ENCODE data around the gene SUGCT. TPM values are rescaled to one million over a fixed set of nuclear protein-coding genes. Genes with fewer than 3 reads are reported as not detected.
"Not testable (repeated sequence)": the region's sequence is repeated elsewhere in the genome, so short reads cannot be mapped to it uniquely, and the experiment has no call there.

Gene SUGCT
- total RNA-seq, 1 experiment from 2014 or later = 5.4 TPM

- Mint-ChIP-seq H3K4me3 (no peak overlapping the region), H3K36me3 (ENCODE audit: insufficient read depth in 1 of 3, low read depth in 3 of 3) (no peaks in the 10 kb centered on the region; a peak in 1 of 7 replicates), H3K27me3 (ENCODE audit: low read depth) (no peaks in the 10 kb centered on the region), H3K4me1 (peaks cover 9 to 10% of the 10 kb centered on the region in 2 experiments; a peak in 3 of 4 replicates), H3K9me3 (no peaks in the 10 kb centered on the region), H3K27ac (0 out of 7 replicates have a peak overlapping the region, but pooled peaks of 1 of the 3 experiments have one; percentile 27)
- H3K4me1 ChIP-seq (ENCODE audit: insufficient read depth, low read length) = no peaks in the 10 kb centered on the region
- no peaks in the 10 kb centered on the region for H3K9me3 ChIP-seq (ENCODE audit: control insufficient read depth, low read depth, low read length)
- H3T11ph ChIP-seq (ENCODE audit: low read length) = no peak overlapping the region
- TF ChIP-seq CTCF (conservative IDR thresholded peaks at IDR 0.05) = no peak
- no peak overlapping the region for H2BK15ac ChIP-seq (ENCODE audit: low read depth, low read length)
- H3K14ac ChIP-seq (ENCODE audit: insufficient read depth, low read length) = no peak overlapping the region
- no peaks in the 10 kb centered on the region for H4K20me1 ChIP-seq (ENCODE audit: control insufficient read depth, insufficient read depth, insufficient read length)
- H2BK20ac ChIP-seq (ENCODE audit: low read depth, low read length, poor library complexity, severe bottlenecking) = no peak overlapping the region
- H3K79me2 ChIP-seq (ENCODE audit: insufficient read depth, low read length) = no peaks in the 10 kb centered on the region
- H3K4me2 ChIP-seq (ENCODE audit: insufficient read depth, insufficient read length, low read length) = no peak overlapping the region
- H3K4ac ChIP-seq (ENCODE audit: low read depth, low read length) = no peak overlapping the region
- no peaks in the 10 kb centered on the region for H3K27me3 ChIP-seq (ENCODE audit: insufficient read depth, low read length)
- no peaks in the 10 kb centered on the region for H3K79me1 ChIP-seq (ENCODE audit: insufficient read depth, low read depth, low read length, poor library complexity, severe bottlenecking)
- H4K91ac ChIP-seq (ENCODE audit: insufficient read length, low read depth, low read length) = no peak overlapping the region
- H2BK5ac ChIP-seq (ENCODE audit: insufficient read length, low read length) = no peak overlapping the region
- H4K8ac ChIP-seq (replicated peaks; ENCODE audit: insufficient read length, low read depth, low read length) = no peak overlapping the region
- H3K23me2 ChIP-seq (ENCODE audit: insufficient read length, low read depth, low read length, poor library complexity, severe bottlenecking) = no peaks in the 10 kb centered on the region
- no peak overlapping the region for H2BK12ac ChIP-seq (ENCODE audit: insufficient read length, low read depth, low read length)
- H4K5ac ChIP-seq (ENCODE audit: insufficient read length, low read depth, low read length) = no peak overlapping the region
- H3K18ac ChIP-seq (ENCODE audit: insufficient read length, low read depth, low read length) = no peak overlapping the region
- no peak overlapping the region for H3K56ac ChIP-seq (ENCODE audit: insufficient read length, low read depth, low read length)
- no CpG with 5 or more reads among the region's 3 CpGs for WGBS (ENCODE audit: extremely low coverage, insufficient read length, low lambda C conversion rate)
- H3K23ac ChIP-seq (ENCODE audit: insufficient read length, low read depth, low read length) = no peak overlapping the region
- H3K27ac ChIP-seq (ENCODE audit: insufficient read length, low read depth, low read length) = no peak overlapping the region
- no peak for DNase-seq
- H3K9ac ChIP-seq (ENCODE audit: extremely low read depth, insufficient read length, low read length) = no peak overlapping the region
- H2BK120ac ChIP-seq (ENCODE audit: low read depth, low read length, poor library complexity, severe bottlenecking) = no peak overlapping the region
- no peak overlapping the region for H2AK5ac ChIP-seq (ENCODE audit: insufficient read length, low read length)
- H2AFZ ChIP-seq (ENCODE audit: low read length) = no peak overlapping the region
Measured at GRCh38 chr7:40167291-40167690, 32.5 kb downstream of the SUGCT start.

GRCh38 chr7:40168266-40168665 lies 33.5 kb downstream of the SUGCT start:
- H3K36me3 Mint-ChIP-seq (ENCODE audit: insufficient read depth in 1 of 3, low read depth in 3 of 3); H3K79me1 ChIP-seq (ENCODE audit: insufficient read depth, low read depth, low read length, poor library complexity, severe bottlenecking); H4K20me1 ChIP-seq (ENCODE audit: control insufficient read depth, insufficient read depth, insufficient read length); H2AFZ ChIP-seq (ENCODE audit: low read length); H2BK12ac ChIP-seq (ENCODE audit: insufficient read length, low read depth, low read length); H2BK15ac ChIP-seq (ENCODE audit: low read depth, low read length); H3K27me3 ChIP-seq (ENCODE audit: insufficient read depth, low read length); H4K5ac ChIP-seq (ENCODE audit: insufficient read length, low read depth, low read length); H2AK5ac ChIP-seq (ENCODE audit: insufficient read length, low read length); H4K8ac ChIP-seq (replicated peaks; ENCODE audit: insufficient read length, low read depth, low read length); H3K18ac ChIP-seq (ENCODE audit: insufficient read length, low read depth, low read length); H3K4me3 Mint-ChIP-seq; H3K4me2 ChIP-seq (ENCODE audit: insufficient read depth, insufficient read length, low read length); H3K4me1 Mint-ChIP-seq; H2BK5ac ChIP-seq (ENCODE audit: insufficient read length, low read length); H2BK20ac ChIP-seq (ENCODE audit: low read depth, low read length, poor library complexity, severe bottlenecking); H3K79me2 ChIP-seq (ENCODE audit: insufficient read depth, low read length); H4K91ac ChIP-seq (ENCODE audit: insufficient read length, low read depth, low read length); H3K14ac ChIP-seq (ENCODE audit: insufficient read depth, low read length); DNase-seq; H3K9me3 Mint-ChIP-seq; H3K4me1 ChIP-seq (ENCODE audit: insufficient read depth, low read length); H3K9me3 ChIP-seq (ENCODE audit: control insufficient read depth, low read depth, low read length); H2BK120ac ChIP-seq (ENCODE audit: low read depth, low read length, poor library complexity, severe bottlenecking); H3K23me2 ChIP-seq (ENCODE audit: insufficient read length, low read depth, low read length, poor library complexity, severe bottlenecking); H3K56ac ChIP-seq (ENCODE audit: insufficient read length, low read depth, low read length); H3K9ac ChIP-seq (ENCODE audit: extremely low read depth, insufficient read length, low read length); H3K4ac ChIP-seq (ENCODE audit: low read depth, low read length); H3K23ac ChIP-seq (ENCODE audit: insufficient read length, low read depth, low read length); H3K27me3 Mint-ChIP-seq (ENCODE audit: low read depth); H3K27ac ChIP-seq (ENCODE audit: insufficient read length, low read depth, low read length); H3T11ph ChIP-seq (ENCODE audit: low read length): not testable (repeated sequence)
- H3K27ac Mint-ChIP-seq = peak overlapping the region in 1 of 3 experiments; percentile 8; a peak in 2 of 7 replicates
- no CpG with 5 or more reads among the region's 3 CpGs for WGBS (ENCODE audit: extremely low coverage, insufficient read length, low lambda C conversion rate)
